Measurements from ENCODE around the gene FER.

DNA sequence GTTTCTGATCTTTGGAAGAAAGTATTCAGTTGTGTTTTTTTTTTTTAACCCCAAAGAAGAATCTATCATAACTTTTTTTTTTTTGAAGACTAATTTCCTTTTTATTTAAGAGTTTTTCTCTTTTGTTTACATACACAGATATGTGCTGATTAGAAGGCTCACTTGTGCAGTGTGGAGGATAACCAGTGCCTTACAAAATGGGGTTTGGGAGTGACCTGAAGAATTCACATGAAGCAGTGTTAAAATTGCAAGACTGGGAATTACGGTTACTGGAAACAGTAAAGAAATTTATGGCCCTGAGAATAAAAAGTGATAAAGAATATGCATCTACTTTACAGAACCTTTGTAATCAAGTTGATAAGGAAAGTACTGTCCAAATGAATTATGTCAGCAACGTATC is 50.3 kb downstream of the FER start:
- TF ChIP-seq, protein P1, sequence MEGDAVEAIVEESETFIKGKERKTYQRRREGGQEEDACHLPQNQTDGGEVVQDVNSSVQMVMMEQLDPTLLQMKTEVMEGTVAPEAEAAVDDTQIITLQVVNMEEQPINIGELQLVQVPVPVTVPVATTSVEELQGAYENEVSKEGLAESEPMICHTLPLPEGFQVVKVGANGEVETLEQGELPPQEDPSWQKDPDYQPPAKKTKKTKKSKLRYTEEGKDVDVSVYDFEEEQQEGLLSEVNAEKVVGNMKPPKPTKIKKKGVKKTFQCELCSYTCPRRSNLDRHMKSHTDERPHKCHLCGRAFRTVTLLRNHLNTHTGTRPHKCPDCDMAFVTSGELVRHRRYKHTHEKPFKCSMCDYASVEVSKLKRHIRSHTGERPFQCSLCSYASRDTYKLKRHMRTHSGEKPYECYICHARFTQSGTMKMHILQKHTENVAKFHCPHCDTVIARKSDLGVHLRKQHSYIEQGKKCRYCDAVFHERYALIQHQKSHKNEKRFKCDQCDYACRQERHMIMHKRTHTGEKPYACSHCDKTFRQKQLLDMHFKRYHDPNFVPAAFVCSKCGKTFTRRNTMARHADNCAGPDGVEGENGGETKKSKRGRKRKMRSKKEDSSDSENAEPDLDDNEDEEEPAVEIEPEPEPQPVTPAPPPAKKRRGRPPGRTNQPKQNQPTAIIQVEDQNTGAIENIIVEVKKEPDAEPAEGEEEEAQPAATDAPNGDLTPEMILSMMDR (conservative IDR thresholded peaks at IDR 0.05; ENCODE audit: low read depth, low read length) = no peak
- TF ChIP-seq EZH2 (IDR thresholded peaks at IDR 0.05; ENCODE audit: borderline replicate concordance, low read depth, low read length, poor library complexity, severe bottlenecking) = no peak

Measured in A673 (cell line).